B cell (primary cell): ENCODE results near the gene PLAC8L1.

ENCODE experiments used
- CTCF ChIP-seq: fragments of 200-600 bp; IDR thresholded peaks from one replicate; pipeline ENCODE4 v1.8.0; 2022; ENCODE audit warnings: antibody characterized with exemption, mild to moderate bottlenecking
- EZH2 ChIP-seq: IDR thresholded peaks from 2 replicates; pipeline ENCODE4 v1.6.1; 2012; ENCODE audit warnings: borderline replicate concordance, low read depth, mild to moderate bottlenecking, moderate library complexity, low read length; ENCODE audit not compliant: insufficient read depth, poor library complexity, severe bottlenecking

- TF ChIP-seq CTCF (no peak), EZH2 (no peak)
Measured at GRCh38 chr5:146101646-146102045, 3.7 kb downstream of the PLAC8L1 start.
